SK-N-SH treated with all-trans-retinoic acid at 6 μM for 48 hours (cell line): Measurements from ENCODE around the gene P2RX4.

Experiments used
- RARB ChIP-seq: fragments of 250-450 bp; sonication (Bioruptor Pico); IDR thresholded peaks from 2 replicates; pipeline ENCODE4 v1.8.0; 2021; ENCODE audit warnings: mild to moderate bottlenecking, moderate library complexity
- TF ChIP-seq, protein P1 (sequence below): fragments of 250-450 bp; sonication (Bioruptor Pico); IDR thresholded peaks from 2 replicates; pipeline ENCODE4 v1.8.0; 2020; ENCODE audit warnings: mild to moderate bottlenecking, moderate library complexity, borderline replicate concordance

DNA sequence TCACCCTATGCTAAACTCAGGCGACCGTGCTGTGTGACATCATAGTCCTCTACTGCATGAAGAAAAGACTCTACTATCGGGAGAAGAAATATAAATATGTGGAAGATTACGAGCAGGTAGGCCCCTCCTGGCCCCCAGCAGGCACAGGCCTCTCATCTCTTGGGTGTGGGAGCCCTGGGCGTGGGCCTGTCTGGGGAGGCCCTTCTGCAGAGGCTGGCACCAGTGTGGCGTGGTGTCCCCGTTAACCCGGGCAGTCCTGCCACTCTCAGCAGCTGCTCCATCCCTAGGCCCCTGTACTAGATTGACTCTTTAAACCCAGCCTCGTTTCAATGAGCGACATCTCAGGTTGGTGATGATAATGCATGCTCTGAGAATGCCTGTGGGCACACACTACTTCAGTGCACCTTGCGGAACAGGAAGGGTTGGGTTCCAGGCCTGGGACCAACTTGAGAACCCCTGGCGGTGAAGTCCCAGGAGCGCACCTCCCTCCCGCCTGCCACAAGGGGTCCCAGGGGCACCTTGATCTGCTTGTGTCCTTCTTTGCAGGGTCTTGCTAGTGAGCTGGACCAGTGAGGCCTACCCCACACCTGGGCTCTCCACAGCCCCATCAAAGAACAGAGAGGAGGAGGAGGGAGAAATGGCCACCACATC is 23.2 kb downstream of the P2RX4 start:
- no peak for TF ChIP-seq RARB (CRISPR knock-in tag)
- TF ChIP-seq, protein P1, sequence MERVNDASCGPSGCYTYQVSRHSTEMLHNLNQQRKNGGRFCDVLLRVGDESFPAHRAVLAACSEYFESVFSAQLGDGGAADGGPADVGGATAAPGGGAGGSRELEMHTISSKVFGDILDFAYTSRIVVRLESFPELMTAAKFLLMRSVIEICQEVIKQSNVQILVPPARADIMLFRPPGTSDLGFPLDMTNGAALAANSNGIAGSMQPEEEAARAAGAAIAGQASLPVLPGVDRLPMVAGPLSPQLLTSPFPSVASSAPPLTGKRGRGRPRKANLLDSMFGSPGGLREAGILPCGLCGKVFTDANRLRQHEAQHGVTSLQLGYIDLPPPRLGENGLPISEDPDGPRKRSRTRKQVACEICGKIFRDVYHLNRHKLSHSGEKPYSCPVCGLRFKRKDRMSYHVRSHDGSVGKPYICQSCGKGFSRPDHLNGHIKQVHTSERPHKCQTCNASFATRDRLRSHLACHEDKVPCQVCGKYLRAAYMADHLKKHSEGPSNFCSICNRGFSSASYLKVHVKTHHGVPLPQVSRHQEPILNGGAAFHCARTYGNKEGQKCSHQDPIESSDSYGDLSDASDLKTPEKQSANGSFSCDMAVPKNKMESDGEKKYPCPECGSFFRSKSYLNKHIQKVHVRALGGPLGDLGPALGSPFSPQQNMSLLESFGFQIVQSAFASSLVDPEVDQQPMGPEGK (CRISPR knock-in tag): no peak
